SK-N-SH treated with all-trans-retinoic acid at 6 μM for 48 hours (cell line): ENCODE data around the gene UNC50.

ENCODE experiments used
- ATAC-seq: fragments of 200-7000 bp; cut with Tn5 transposase; 3 replicates; pipeline ENCODE4 v1.9.1; 2020; ENCODE audit warnings: mild to moderate bottlenecking, moderate library complexity
- BACH2 ChIP-seq: fragments of 250-450 bp; sonication (Bioruptor Pico); IDR thresholded peaks from 2 replicates; pipeline ENCODE4 v1.9.0; 2021; ENCODE audit warnings: mild to moderate bottlenecking, borderline replicate concordance
- CSDC2 ChIP-seq: fragments of 250-450 bp; sonication (Bioruptor Pico); IDR thresholded peaks from 2 replicates; pipeline ENCODE4 v1.5.0; 2020; ENCODE audit warnings: mild to moderate bottlenecking, moderate library complexity
- CSRNP3 ChIP-seq: fragments of 250-450 bp; sonication (Bioruptor Pico); IDR thresholded peaks from 2 replicates; pipeline ENCODE4 v1.5.1; 2021; ENCODE audit warnings: mild to moderate bottlenecking, moderate library complexity
- ESRRG ChIP-seq: fragments of 250-450 bp; sonication (Bioruptor Pico); IDR thresholded peaks from 2 replicates; pipeline ENCODE4 v1.6.1; 2021; ENCODE audit warnings: mild to moderate bottlenecking
- GLIS3 ChIP-seq: fragments of 250-450 bp; sonication (Bioruptor Pico); IDR thresholded peaks from 2 replicates; pipeline ENCODE4 v1.5.0; 2020; ENCODE audit warnings: mild to moderate bottlenecking, moderate library complexity
- ISL1 ChIP-seq: fragments of 250-450 bp; sonication (Bioruptor Pico); IDR thresholded peaks from 2 replicates; pipeline ENCODE4 v2.1.2; 2022; ENCODE audit warnings: mild to moderate bottlenecking, moderate library complexity
- OSR1 ChIP-seq: fragments of 250-450 bp; sonication (Bioruptor Pico); IDR thresholded peaks from 2 replicates; pipeline ENCODE4 v1.8.0; 2022; ENCODE audit warnings: moderate library complexity, mild to moderate bottlenecking, inconsistent platforms
- RARB ChIP-seq: fragments of 250-450 bp; sonication (Bioruptor Pico); IDR thresholded peaks from 2 replicates; pipeline ENCODE4 v1.8.0; 2021; ENCODE audit warnings: mild to moderate bottlenecking, moderate library complexity
- SNAI2 ChIP-seq: fragments of 250-450 bp; sonication (Bioruptor Pico); IDR thresholded peaks from 2 replicates; pipeline ENCODE4 v1.5.0; 2020; ENCODE audit warnings: mild to moderate bottlenecking, moderate library complexity
- TCF4 ChIP-seq: fragments of 250-450 bp; sonication (Bioruptor Pico); IDR thresholded peaks from 2 replicates; pipeline ENCODE4 v1.8.0; 2021; ENCODE audit warnings: mild to moderate bottlenecking, moderate library complexity, borderline replicate concordance
- TOX ChIP-seq: fragments of 250-450 bp; sonication (Bioruptor Pico); IDR thresholded peaks from 2 replicates; pipeline ENCODE4 v1.8.0; 2021; ENCODE audit warnings: mild to moderate bottlenecking, moderate library complexity, borderline replicate concordance
- ZC3H10 ChIP-seq: fragments of 250-450 bp; sonication (Bioruptor Pico); IDR thresholded peaks from 2 replicates; pipeline ENCODE4 v1.5.1; 2021; ENCODE audit warnings: mild to moderate bottlenecking, moderate library complexity
- ZFP3 ChIP-seq: fragments of 250-450 bp; sonication (Bioruptor Pico); IDR thresholded peaks from 2 replicates; pipeline ENCODE4 v1.5.0; 2020; ENCODE audit warnings: mild to moderate bottlenecking, moderate library complexity
- ZFP30 ChIP-seq: fragments of 450-650 bp; formaldehyde crosslinking; IDR thresholded peaks from 2 replicates; pipeline ENCODE4 v1.5.0; 2022; ENCODE audit warnings: mild to moderate bottlenecking, moderate library complexity
- ZNF565 ChIP-seq: fragments of 450-650 bp; formaldehyde crosslinking; conservative IDR thresholded peaks from 2 replicates; pipeline ENCODE4 v1.5.0; 2020; ENCODE audit warnings: low read depth, mild to moderate bottlenecking, moderate library complexity
- ZNF70 ChIP-seq: fragments of 450-650 bp; formaldehyde crosslinking; IDR thresholded peaks from 2 replicates; pipeline ENCODE4 v1.5.0; 2020; ENCODE audit warnings: mild to moderate bottlenecking, moderate library complexity
- ZNF8 ChIP-seq: fragments of 450-650 bp; formaldehyde crosslinking; IDR thresholded peaks from 2 replicates; pipeline ENCODE4 v1.5.0; 2020; ENCODE audit warnings: mild to moderate bottlenecking, moderate library complexity
- TF ChIP-seq, protein P1 (sequence below): fragments of 250-450 bp; sonication (Bioruptor Pico); IDR thresholded peaks from 2 replicates; pipeline ENCODE4 v1.8.0; 2021; ENCODE audit warnings: low read depth, mild to moderate bottlenecking, moderate library complexity, borderline replicate concordance
- TF ChIP-seq, protein P2 (sequence below): fragments of 250-450 bp; sonication (Bioruptor Pico); IDR thresholded peaks from 2 replicates; pipeline ENCODE4 v1.5.1; 2020; ENCODE audit warnings: low read depth, mild to moderate bottlenecking, moderate library complexity
- TF ChIP-seq, protein P3 (sequence below): fragments of 250-450 bp; sonication (Bioruptor Pico); IDR thresholded peaks from 2 replicates; pipeline ENCODE4 v1.5.0; 2020; ENCODE audit warnings: mild to moderate bottlenecking, moderate library complexity

UNC50 gene

DNA sequence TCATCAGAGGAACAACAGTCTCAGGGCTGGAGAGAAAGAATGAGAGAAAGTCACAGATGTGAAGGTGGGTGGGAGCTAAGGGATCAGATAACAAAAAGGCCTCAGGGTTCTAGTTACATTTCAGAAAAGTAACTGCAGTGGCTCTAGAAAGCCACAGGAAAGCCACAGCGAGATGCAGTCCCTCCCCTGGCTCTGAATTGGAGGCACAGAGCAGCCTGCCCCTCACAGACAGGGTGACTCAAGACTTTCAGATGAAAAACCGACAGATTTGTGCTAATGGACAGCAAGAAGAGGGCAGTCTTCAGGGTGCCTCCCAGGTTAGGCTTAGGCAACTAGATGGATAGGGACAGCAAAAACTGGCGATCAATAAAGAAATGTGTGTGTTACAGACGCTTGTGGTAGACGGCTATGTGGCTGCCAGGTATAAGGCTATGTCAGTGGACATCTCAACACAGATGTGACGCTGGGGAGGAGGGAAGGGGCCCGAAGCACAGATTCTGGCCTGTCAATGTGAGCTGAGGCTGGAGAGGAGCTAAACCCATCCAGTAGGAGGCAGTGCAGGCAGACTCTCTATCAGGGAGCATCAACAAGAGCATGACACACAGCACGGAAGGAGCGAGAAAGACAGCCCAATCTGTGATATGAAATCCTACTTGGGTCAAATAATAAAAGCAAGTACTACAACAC lies 26.2 kb downstream of the UNC50 start:
- ATAC-seq: peak; percentile 67
- TF ChIP-seq CSDC2 (CRISPR knock-in tag) (no peak), OSR1 (CRISPR knock-in tag) (no peak), ZNF8 (CRISPR knock-in tag) (no peak), ZC3H10 (CRISPR knock-in tag) (no peak), ZFP30 (CRISPR knock-in tag) (no peak), RARB (CRISPR knock-in tag) (no peak), ESRRG (CRISPR knock-in tag) (no peak), CSRNP3 (CRISPR knock-in tag) (no peak)
- TF ChIP-seq, protein P1, sequence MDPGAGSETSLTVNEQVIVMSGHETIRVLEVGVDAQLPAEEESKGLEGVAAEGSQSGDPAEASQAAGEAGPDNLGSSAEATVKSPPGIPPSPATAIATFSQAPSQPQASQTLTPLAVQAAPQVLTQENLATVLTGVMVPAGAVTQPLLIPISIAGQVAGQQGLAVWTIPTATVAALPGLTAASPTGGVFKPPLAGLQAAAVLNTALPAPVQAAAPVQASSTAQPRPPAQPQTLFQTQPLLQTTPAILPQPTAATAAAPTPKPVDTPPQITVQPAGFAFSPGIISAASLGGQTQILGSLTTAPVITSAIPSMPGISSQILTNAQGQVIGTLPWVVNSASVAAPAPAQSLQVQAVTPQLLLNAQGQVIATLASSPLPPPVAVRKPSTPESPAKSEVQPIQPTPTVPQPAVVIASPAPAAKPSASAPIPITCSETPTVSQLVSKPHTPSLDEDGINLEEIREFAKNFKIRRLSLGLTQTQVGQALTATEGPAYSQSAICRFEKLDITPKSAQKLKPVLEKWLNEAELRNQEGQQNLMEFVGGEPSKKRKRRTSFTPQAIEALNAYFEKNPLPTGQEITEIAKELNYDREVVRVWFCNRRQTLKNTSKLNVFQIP (CRISPR knock-in tag): no peak
- TF ChIP-seq, protein P2, sequence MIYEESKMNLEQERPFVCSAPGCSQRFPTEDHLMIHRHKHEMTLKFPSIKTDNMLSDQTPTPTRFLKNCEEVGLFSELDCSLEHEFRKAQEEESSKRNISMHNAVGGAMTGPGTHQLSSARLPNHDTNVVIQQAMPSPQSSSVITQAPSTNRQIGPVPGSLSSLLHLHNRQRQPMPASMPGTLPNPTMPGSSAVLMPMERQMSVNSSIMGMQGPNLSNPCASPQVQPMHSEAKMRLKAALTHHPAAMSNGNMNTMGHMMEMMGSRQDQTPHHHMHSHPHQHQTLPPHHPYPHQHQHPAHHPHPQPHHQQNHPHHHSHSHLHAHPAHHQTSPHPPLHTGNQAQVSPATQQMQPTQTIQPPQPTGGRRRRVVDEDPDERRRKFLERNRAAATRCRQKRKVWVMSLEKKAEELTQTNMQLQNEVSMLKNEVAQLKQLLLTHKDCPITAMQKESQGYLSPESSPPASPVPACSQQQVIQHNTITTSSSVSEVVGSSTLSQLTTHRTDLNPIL (CRISPR knock-in tag): no peak

GRCh38 chr2:98637401-98638147 lies 29.2 kb downstream of the UNC50 start:
- no peak for ATAC-seq
- TF ChIP-seq ZNF565 (CRISPR knock-in tag) (no peak), RARB (CRISPR knock-in tag) (no peak), OSR1 (CRISPR knock-in tag) (no peak), TCF4 (CRISPR knock-in tag) (no peak), ZFP30 (CRISPR knock-in tag) (no peak), ESRRG (CRISPR knock-in tag) (no peak), CSRNP3 (CRISPR knock-in tag) (no peak), ZNF70 (CRISPR knock-in tag) (no peak), GLIS3 (CRISPR knock-in tag) (no peak)
- TF ChIP-seq, protein P2 (CRISPR knock-in tag): no peak

DNA sequence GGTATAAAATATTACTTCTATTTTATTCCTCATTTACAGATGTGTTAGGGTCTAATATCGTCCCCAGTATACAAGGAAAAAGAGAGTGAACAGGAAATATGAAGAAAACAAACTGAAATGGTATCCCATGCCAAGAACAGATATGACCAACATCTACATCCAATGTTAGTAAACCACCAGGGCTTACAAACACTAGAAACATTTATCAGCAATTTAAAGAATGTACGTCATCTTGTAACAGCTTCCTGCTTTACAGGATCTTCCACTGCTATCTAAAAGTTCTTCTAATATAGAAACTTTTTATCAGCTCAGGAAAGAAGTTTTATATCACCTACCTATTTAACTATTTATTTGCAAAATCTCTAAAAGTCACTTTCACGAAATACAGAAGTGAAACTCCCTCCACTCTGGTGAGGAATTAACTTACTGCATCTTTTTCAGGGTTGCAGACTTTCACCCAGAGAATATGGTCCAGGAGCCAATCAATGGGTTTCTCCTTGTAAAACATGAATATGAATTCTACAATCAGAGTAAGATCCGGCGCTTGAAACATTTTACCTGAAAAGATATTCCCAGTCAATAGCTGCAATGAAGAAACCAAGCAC lies 35.2 kb downstream of the UNC50 start:
- ATAC-seq: no peak; the same call in 2 of the 3 replicates
- no peak for TF ChIP-seq ISL1 (CRISPR knock-in tag)
- TF ChIP-seq ESRRG (CRISPR knock-in tag): no peak
- TF ChIP-seq RARB (CRISPR knock-in tag): no peak
- no peak for TF ChIP-seq SNAI2 (CRISPR knock-in tag)
- no peak for TF ChIP-seq ZFP30 (CRISPR knock-in tag)
- TF ChIP-seq GLIS3 (CRISPR knock-in tag): no peak
- no peak for TF ChIP-seq TOX (CRISPR knock-in tag)
- TF ChIP-seq ZNF565 (CRISPR knock-in tag): no peak
- no peak for TF ChIP-seq OSR1 (CRISPR knock-in tag)
- TF ChIP-seq ZFP3 (CRISPR knock-in tag): no peak
- no peak for TF ChIP-seq TCF4 (CRISPR knock-in tag)
- TF ChIP-seq, protein P2 (CRISPR knock-in tag): no peak
- no peak for TF ChIP-seq ZC3H10 (CRISPR knock-in tag)
- no peak for TF ChIP-seq ZNF8 (CRISPR knock-in tag)
- no peak for TF ChIP-seq BACH2 (CRISPR knock-in tag)
- TF ChIP-seq ZNF70 (CRISPR knock-in tag): no peak
- no peak for TF ChIP-seq CSDC2 (CRISPR knock-in tag)
- no peak for TF ChIP-seq CSRNP3 (CRISPR knock-in tag)
- TF ChIP-seq, protein P3, sequence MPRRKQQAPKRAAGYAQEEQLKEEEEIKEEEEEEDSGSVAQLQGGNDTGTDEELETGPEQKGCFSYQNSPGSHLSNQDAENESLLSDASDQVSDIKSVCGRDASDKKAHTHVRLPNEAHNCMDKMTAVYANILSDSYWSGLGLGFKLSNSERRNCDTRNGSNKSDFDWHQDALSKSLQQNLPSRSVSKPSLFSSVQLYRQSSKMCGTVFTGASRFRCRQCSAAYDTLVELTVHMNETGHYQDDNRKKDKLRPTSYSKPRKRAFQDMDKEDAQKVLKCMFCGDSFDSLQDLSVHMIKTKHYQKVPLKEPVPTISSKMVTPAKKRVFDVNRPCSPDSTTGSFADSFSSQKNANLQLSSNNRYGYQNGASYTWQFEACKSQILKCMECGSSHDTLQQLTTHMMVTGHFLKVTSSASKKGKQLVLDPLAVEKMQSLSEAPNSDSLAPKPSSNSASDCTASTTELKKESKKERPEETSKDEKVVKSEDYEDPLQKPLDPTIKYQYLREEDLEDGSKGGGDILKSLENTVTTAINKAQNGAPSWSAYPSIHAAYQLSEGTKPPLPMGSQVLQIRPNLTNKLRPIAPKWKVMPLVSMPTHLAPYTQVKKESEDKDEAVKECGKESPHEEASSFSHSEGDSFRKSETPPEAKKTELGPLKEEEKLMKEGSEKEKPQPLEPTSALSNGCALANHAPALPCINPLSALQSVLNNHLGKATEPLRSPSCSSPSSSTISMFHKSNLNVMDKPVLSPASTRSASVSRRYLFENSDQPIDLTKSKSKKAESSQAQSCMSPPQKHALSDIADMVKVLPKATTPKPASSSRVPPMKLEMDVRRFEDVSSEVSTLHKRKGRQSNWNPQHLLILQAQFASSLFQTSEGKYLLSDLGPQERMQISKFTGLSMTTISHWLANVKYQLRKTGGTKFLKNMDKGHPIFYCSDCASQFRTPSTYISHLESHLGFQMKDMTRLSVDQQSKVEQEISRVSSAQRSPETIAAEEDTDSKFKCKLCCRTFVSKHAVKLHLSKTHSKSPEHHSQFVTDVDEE (CRISPR knock-in tag): no peak
